ENCODE measurements around the gene KHDC1L. TPM values are rescaled to one million over a fixed set of nuclear protein-coding genes. Genes with fewer than 3 reads are reported as not detected.
"Not testable (repeated sequence)": the region's sequence is repeated elsewhere in the genome, so short reads cannot be mapped to it uniquely, and the experiment has no call there.

The KHDC1L gene
- not detected in 2 replicates for total RNA-seq (2016; rRNA removed; fragmentation: Illumina TruSeq; extraction: Trizol)
- total RNA-seq (2016; cell fraction: cytosol; rRNA removed; fragmentation: Illumina TruSeq; extraction: Trizol; ENCODE audit: low read depth), result not detected in 2 replicates
- total RNA-seq (2016; cell fraction: insoluble cytoplasmic fraction; rRNA removed; fragmentation: Illumina TruSeq; extraction: Trizol), result not detected in 2 replicates
- total RNA-seq (2016; cell fraction: membrane; rRNA removed; fragmentation: Illumina TruSeq; extraction: Trizol), result not detected in 2 replicates
- not detected in 2 replicates for total RNA-seq (2016; cell fraction: nucleus; rRNA removed; fragmentation: Illumina TruSeq; extraction: Trizol)
- not detected in 2 replicates for polyA plus RNA-seq (2011; rRNA removed)
- not detected in 2 replicates for polyA plus RNA-seq (2011; cell fraction: cytosol; rRNA removed)
- polyA plus RNA-seq (2011; cell fraction: nucleus; rRNA removed), result not detected in 2 replicates
- polyA plus RNA-seq (2012), result not detected in 2 replicates
- not detected in 2 replicates for polyA plus RNA-seq (2016; cell fraction: cytosol; fragmentation: Illumina TruSeq; extraction: Trizol; ENCODE audit: low read depth)
- not detected in 2 replicates for polyA plus RNA-seq (2016; cell fraction: insoluble cytoplasmic fraction; fragmentation: Illumina TruSeq; extraction: Trizol; ENCODE audit: low read depth)
- polyA plus RNA-seq (2016; cell fraction: membrane; fragmentation: Illumina TruSeq; extraction: Trizol; ENCODE audit: low read depth), result not detected in 2 replicates
- polyA plus RNA-seq (2016; cell fraction: nucleus; fragmentation: Illumina TruSeq; extraction: Trizol; ENCODE audit: insufficient read depth, low read depth), result not detected in 2 replicates
- 1.2 TPM in 1 of 2 replicates, not detected in the other for polyA minus RNA-seq (2011; rRNA and poly(A)+ RNA removed; ENCODE audit: low replicate concordance)
- polyA minus RNA-seq (2011; cell fraction: cytosol; rRNA and poly(A)+ RNA removed), result not detected in 2 replicates
- not detected in 2 replicates for polyA minus RNA-seq (2011; cell fraction: nucleus; rRNA and poly(A)+ RNA removed)
- Bru-seq, nascent RNA, result not detected
- not detected for BruChase-seq, experiment 1, labeled RNA remaining after a 6-hour chase
- not detected for BruChase-seq, experiment 2, labeled RNA remaining after a 2-hour chase
- long read RNA-seq, experiment 1, result 0 reads
- long read RNA-seq, experiment 2, result 0 reads

GRCh38 chr6:73225396-73225795 is at the start of gene KHDC1L:
Gene KHDC1L, minus strand, starts transcription at chr6:73225496. Its CDS starts 88 bp downstream, at chr6:73225408.
- Histone ChIP-seq H2AFZ (ENCODE audit: low read length) (no peak within 1 kb of the TSS), H3K27ac (ENCODE audit: extremely low read length, insufficient read depth, low read length) (no peak within 1 kb of the TSS), H3K27me3 (ENCODE audit: control insufficient read depth in 1 of 2, insufficient read depth in 2 of 2, low read length in 2 of 2) (peaks cover 0 to 15% of the 10 kb centered on the region in 2 experiments; a peak in 1 of 5 replicates), H3K4me1 (ENCODE audit: insufficient read depth, low read length) (no peaks in the 10 kb centered on the region), H3K36me3 (replicated peaks in 1 of 2; ENCODE audit: control insufficient read depth in 1 of 2, insufficient read depth in 2 of 2, low read length in 2 of 2) (no peaks in the 10 kb centered on the region), H3K79me2 (ENCODE audit: insufficient read depth, low read length) (no peaks in the 10 kb centered on the region), H3K9me3 (ENCODE audit: low read length) (no peaks in the 10 kb centered on the region), H3K4me2 (ENCODE audit: low read depth, low read length) (no peak within 1 kb of the TSS), H3K4me3 (replicated peaks in 1 of 3; ENCODE audit: insufficient read depth in 1 of 3, low read depth in 2 of 3, low read length in 3 of 3) (no peak within 1 kb of the TSS), H3K9ac (ENCODE audit: insufficient read depth, low read depth, low read length) (no peak within 1 kb of the TSS), H4K20me1 (ENCODE audit: insufficient read depth, low read length) (0 out of 2 replicates have a peak, but pooled peaks cover 3% of the 10 kb centered on the region)
- TF ChIP-seq ZNF124 (CRISPR knock-in tag; IDR thresholded peaks at IDR 0.05) (no peak), MIER3 (CRISPR knock-in tag; IDR thresholded peaks at IDR 0.05; ENCODE audit: borderline replicate concordance) (no peak), THAP11 (CRISPR knock-in tag; IDR thresholded peaks at IDR 0.05) (no peak), GLMP (CRISPR knock-in tag; IDR thresholded peaks at IDR 0.05; ENCODE audit: borderline replicate concordance) (no peak), KAT2B (IDR thresholded peaks at IDR 0.05; ENCODE audit: borderline replicate concordance, low read depth, low read length) (no peak)
- WGBS (ENCODE audit: low lambda C conversion rate), result 34% methylated on average over 4 of the region's 4 CpGs
- ATAC-seq (no peak), DNase-seq (ENCODE audit: low spot score) (no peak), FAIRE-seq (no peak)
- intact Hi-C loops (cut with micrococcal nuclease; ENCODE audit: unreplicated experiment), result no loop called here
- ChIA-PET CTCF (ENCODE audit: low intra/inter-chr PET ratio, low total read pairs) (no interaction called here), POLR2A (no interaction called here)
- in situ Hi-C loops (cut with HindIII; ENCODE audit: extremely low pct_ligation_motif_present, low pct_unique_long_range_greater_than_20kb), result no loop called here
- BruUV-seq (replicated peaks), result no TSS peak

GRCh38 chr6:73269296-73269695 is 44.0 kb upstream of the KHDC1L start:
- H3K36me3 ChIP-seq (replicated peaks in 1 of 2; ENCODE audit: control insufficient read depth in 1 of 2, insufficient read depth in 2 of 2, low read length in 2 of 2); H3K27ac ChIP-seq (ENCODE audit: extremely low read length, insufficient read depth, low read length); intact Hi-C loops (cut with micrococcal nuclease; ENCODE audit: unreplicated experiment); H3K79me2 ChIP-seq (ENCODE audit: insufficient read depth, low read length); H3K9me3 ChIP-seq (ENCODE audit: low read length); H3K4me2 ChIP-seq (ENCODE audit: low read depth, low read length); DNase-seq (ENCODE audit: low spot score); CTCF ChIA-PET (ENCODE audit: low intra/inter-chr PET ratio, low total read pairs); FAIRE-seq; POLR2A ChIA-PET; H2AFZ ChIP-seq (ENCODE audit: low read length); BruUV-seq (replicated peaks); H4K20me1 ChIP-seq (ENCODE audit: insufficient read depth, low read length); in situ Hi-C loops (cut with HindIII; ENCODE audit: extremely low pct_ligation_motif_present, low pct_unique_long_range_greater_than_20kb); ATAC-seq; H3K4me1 ChIP-seq (ENCODE audit: insufficient read depth, low read length); H3K4me3 ChIP-seq (replicated peaks in 1 of 3; ENCODE audit: insufficient read depth in 1 of 3, low read depth in 2 of 3, low read length in 3 of 3); H3K27me3 ChIP-seq (ENCODE audit: control insufficient read depth in 1 of 2, insufficient read depth in 2 of 2, low read length in 2 of 2); H3K9ac ChIP-seq (ENCODE audit: insufficient read depth, low read depth, low read length): not testable (repeated sequence)
- WGBS (ENCODE audit: low lambda C conversion rate), result 20% methylated on average over 7 of the region's 13 CpGs

GRCh38 chr6:73268896-73269295 is 43.6 kb upstream of the KHDC1L start:
- intact Hi-C loops (cut with micrococcal nuclease; ENCODE audit: unreplicated experiment); CTCF ChIA-PET (ENCODE audit: low intra/inter-chr PET ratio, low total read pairs): not testable (repeated sequence)

More at GRCh38 chr6:73268896-73269295, 43.6 kb upstream of the KHDC1L start:
- H3K27ac ChIP-seq (ENCODE audit: extremely low read length, insufficient read depth, low read length); DNase-seq (ENCODE audit: low spot score); POLR2A ChIA-PET; H3K4me1 ChIP-seq (ENCODE audit: insufficient read depth, low read length); H3K9ac ChIP-seq (ENCODE audit: insufficient read depth, low read depth, low read length); H3K4me2 ChIP-seq (ENCODE audit: low read depth, low read length); H3K9me3 ChIP-seq (ENCODE audit: low read length); H3K27me3 ChIP-seq (ENCODE audit: control insufficient read depth in 1 of 2, insufficient read depth in 2 of 2, low read length in 2 of 2); H2AFZ ChIP-seq (ENCODE audit: low read length); H4K20me1 ChIP-seq (ENCODE audit: insufficient read depth, low read length); BruUV-seq (replicated peaks); ATAC-seq; H3K4me3 ChIP-seq (replicated peaks in 1 of 3; ENCODE audit: insufficient read depth in 1 of 3, low read depth in 2 of 3, low read length in 3 of 3); FAIRE-seq; H3K79me2 ChIP-seq (ENCODE audit: insufficient read depth, low read length); H3K36me3 ChIP-seq (replicated peaks in 1 of 2; ENCODE audit: control insufficient read depth in 1 of 2, insufficient read depth in 2 of 2, low read length in 2 of 2); in situ Hi-C loops (cut with HindIII; ENCODE audit: extremely low pct_ligation_motif_present, low pct_unique_long_range_greater_than_20kb): not testable (repeated sequence)
- WGBS (ENCODE audit: low lambda C conversion rate), result 61% methylated on average over 8 of the region's 27 CpGs

All from HepG2 (cell line).